ENCODE measurements around the gene AVPI1. TPM values are rescaled to one million over a fixed set of nuclear protein-coding genes. Genes with fewer than 3 reads are reported as not detected.

Gene AVPI1
- total RNA-seq, 2 donors from 2014 or later: 2.2 to 2.8 TPM

DNA sequence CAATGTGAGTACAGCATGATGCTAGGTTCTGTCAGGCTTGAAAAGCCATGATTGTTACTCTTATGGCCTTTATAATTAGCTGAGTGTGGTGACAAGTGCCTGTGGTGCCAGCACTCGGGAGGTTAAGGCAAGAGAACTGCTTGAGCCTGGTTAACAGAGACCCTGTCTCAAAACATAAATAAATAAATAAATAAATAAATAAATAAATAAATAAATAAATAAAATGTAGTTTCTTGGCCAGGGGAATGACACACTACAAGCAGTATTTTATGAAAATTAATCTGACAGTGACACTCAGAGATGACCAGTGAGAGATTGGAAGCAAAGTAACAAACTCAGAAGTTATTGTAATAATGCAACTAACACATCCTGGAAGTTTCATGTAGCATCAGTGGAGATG, 51.5 kb downstream of the AVPI1 start:
- H3K27ac Mint-ChIP-seq: no peak overlapping the region
- no peak for ATAC-seq
- H3K36me3 Mint-ChIP-seq: peaks cover 6% of the 10 kb centered on the region in 2 donors
- H3K9me3 Mint-ChIP-seq: no peaks in the 10 kb centered on the region
- DNase-seq (ENCODE audit: low spot score in 2 of 2): no peak

DNA sequence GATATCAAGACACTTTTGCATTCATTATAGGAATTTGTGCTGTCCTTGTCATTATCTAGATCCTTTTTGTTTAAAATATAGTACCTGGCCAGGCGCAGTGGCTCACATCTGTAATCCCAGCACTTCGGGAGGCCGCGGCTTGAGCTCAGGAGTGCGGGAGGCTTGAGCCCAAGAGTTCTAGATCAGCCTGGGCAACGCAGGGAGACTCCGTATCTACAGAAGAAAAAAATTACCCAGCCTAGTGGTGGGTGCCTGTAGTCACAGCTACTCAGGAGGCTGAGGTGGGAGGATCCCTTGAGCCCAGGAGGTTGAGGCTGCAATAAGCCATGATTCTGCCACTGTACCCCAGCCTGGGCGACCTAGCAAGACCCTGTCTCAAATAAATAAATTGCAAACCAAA, 53.1 kb downstream of the AVPI1 start:
- DNase-seq (ENCODE audit: low spot score in 2 of 2): peak in 1 of 2 donors; percentile 14
- Mint-ChIP-seq H3K27ac (peak overlapping the region; percentile 87 to 96), H3K9me3 (no peaks in the 10 kb centered on the region), H3K36me3 (peaks cover 6% of the 10 kb centered on the region in 2 donors)
- peak; percentile 31 to 42 for ATAC-seq

DNA sequence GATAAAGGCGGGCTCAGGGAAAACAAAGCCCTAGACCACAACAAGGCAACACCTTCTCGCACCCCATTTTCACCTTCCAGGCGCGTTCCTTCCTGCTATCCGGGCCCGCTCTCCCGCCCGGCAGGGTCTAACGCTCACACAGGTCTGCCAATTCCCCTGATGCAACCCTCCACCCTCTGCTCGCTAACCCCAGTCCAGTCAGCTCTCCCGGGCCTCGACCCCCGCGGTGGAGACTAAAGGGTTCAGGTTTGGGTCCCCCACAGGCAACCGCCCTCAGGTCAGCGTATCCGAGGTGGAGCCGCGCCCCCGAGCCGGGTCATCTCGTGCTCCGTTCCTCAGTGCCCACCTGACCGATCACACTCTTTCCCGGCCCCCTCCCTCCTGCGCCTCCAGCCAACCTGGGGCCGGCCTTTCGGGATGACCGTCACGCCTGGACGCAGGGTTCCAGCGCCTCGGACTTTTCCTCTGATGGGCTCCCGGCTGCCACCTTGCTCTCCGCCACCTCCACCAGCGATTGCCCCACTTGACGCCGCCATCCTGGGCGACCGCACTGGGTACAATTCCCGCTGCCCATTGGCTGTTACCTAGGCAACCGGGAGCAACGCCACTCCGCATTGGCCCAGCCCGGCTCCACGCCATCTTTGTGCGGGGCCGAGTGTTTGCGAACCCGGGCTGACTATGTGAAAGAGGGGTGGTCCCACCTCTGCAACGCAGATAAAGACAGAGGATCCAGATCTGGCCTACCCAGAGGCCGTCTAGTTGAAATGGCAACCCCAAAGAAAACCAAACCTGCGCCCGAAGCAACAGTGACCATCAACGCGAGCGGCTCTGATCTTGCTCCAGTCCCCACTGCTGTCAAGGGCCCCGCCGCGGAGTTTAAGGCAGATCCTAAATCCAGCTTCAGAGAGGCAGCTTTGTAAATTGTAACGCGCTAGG, 53.8 kb downstream of the AVPI1 start, which contains the start of gene MORN4:
Gene MORN4, minus strand, starts transcription at position 552 of the 936 bp plus-strand sequence. CDS start 13,847 bp downstream, outside the sequence.
- peaks cover 6% of the 10 kb centered on the region in 2 donors for H3K36me3 Mint-ChIP-seq
- ATAC-seq: peak; percentile 99
- DNase-seq (ENCODE audit: low spot score in 2 of 2): peak; percentile 89 to 95
- no peaks in the 10 kb centered on the region for H3K9me3 Mint-ChIP-seq
- peak within 1 kb of the TSS; percentile 87 to 96 for H3K27ac Mint-ChIP-seq

DNA sequence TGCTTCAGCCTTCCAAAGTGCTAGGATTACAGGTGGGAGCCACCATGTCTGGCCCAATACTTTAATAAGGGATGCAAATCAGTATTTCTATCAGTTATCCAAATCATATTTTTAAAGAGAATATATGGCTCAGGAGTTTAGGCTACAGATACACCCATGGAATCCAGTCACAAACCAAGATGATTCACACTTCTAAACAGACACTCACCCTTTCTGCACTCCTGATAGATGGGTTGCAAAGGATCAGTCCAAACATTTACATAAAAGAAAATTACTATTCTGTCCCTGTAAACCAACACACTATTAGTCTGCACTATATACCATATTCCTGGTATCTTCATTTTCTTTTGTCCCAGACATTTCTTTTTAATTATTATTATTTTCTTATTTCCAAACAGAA, 55.9 kb downstream of the AVPI1 start:
- no peak for ATAC-seq
- no peak overlapping the region for H3K27ac Mint-ChIP-seq
- H3K36me3 Mint-ChIP-seq: peaks cover 6% of the 10 kb centered on the region in 2 donors
- H3K9me3 Mint-ChIP-seq: no peaks in the 10 kb centered on the region
- no peak for DNase-seq (ENCODE audit: low spot score in 2 of 2)

DNA sequence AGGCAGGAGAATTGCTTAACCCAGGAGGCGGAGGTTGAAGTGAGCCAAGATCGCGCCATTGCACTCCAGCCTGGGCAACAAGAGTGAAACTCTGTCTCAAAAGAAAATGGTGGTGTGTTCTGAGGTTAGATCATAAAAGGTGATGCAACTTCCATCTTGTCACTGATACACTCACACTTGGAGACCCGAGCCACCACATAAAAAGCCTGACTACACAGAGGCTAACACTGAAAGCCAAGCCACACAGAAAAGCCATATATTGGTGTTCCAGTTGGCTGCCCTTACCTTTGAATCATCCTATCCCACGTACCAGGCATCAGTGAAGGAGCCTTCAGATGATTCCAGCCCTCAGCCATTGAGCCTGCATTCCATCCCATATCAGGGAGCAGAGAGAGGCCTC, 57.8 kb downstream of the AVPI1 start:
- Mint-ChIP-seq H3K9me3 (no peaks in the 10 kb centered on the region), H3K36me3 (peaks cover 6% of the 10 kb centered on the region in 2 donors), H3K27ac (no peak overlapping the region)
- ATAC-seq (no peak), DNase-seq (ENCODE audit: low spot score in 2 of 2) (no peak)

DNA sequence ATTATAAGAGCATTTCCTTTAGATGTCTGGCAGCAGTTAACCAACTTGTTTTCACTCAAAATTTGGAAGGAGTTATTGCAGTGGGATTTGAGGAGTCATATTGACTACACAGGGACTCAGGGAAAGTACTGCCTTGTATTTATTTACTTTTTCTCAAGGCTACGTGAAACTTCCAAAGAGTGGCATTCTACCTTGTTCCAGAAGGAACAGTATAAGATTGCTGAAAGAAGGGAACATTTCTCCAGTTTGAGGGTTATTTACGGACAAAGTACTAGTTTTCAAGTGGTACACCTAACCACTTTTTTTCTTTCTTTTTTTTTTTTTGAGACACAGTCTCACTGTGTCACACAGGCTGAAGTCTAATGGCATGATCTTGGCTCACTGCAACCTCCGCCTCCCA, 58.8 kb downstream of the AVPI1 start:
- Mint-ChIP-seq H3K27ac (no peak overlapping the region), H3K9me3 (no peaks in the 10 kb centered on the region), H3K36me3 (peaks cover 3% of the 10 kb centered on the region in 2 donors)
- no peak for ATAC-seq
- no peak for DNase-seq (ENCODE audit: low spot score in 2 of 2)

DNA sequence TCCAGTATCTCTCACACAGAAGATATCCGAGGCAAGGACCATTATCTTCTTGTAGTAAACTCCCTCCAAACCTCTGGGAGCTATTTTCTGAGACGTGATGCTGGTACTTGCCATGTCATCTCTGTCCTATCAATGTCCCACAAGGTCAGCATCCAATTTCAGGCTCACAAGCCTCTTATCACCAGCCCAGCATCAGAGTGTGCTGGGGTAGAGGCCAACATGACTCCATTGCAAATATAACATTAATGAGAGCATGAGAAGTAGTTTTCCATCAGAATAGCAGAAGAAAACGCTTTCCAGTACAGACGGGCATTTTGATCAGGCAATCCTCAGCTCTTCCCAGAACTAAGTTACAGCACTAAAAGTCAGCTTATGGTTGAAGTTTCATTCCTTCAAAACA, 59.3 kb downstream of the AVPI1 start:
- H3K9me3 Mint-ChIP-seq: no peaks in the 10 kb centered on the region
- DNase-seq (ENCODE audit: low spot score in 2 of 2) (no peak), ATAC-seq (no peak)
- no peaks in the 10 kb centered on the region for H3K36me3 Mint-ChIP-seq
- no peak overlapping the region for H3K27ac Mint-ChIP-seq

Other genes starting within 250 kb of the AVPI1 start
- gene EXOSC1, start 241.2 kb downstream of the AVPI1 start, total RNA-seq: 10 to 100 TPM; 41.3 to 58.0 TPM
- gene ZDHHC16, start 241.1 kb downstream of the AVPI1 start, total RNA-seq: 10 to 100 TPM; 25.4 to 45.0 TPM
- gene MMS19, start 188.8 kb downstream of the AVPI1 start, total RNA-seq: 100 to 1,000 TPM in 1 of 2 donors, 10 to 100 TPM in 1; 74.2 to 125 TPM
- 1 to 10 TPM; 1.9 to 3.5 TPM for gene UBTD1, start 188.3 kb downstream of the AVPI1 start, total RNA-seq
- under 1 TPM; 0.25 to 0.39 TPM for gene ANKRD2, start 114.5 kb downstream of the AVPI1 start, total RNA-seq
- gene HOGA1, start 102.9 kb downstream of the AVPI1 start, total RNA-seq: not detected
- gene C10orf62, start 97.5 kb downstream of the AVPI1 start, total RNA-seq: not detected
- gene MORN4, start 53.7 kb downstream of the AVPI1 start, total RNA-seq: 1 to 10 TPM; 1.1 to 6.0 TPM
- gene PI4K2A, start 46.6 kb downstream of the AVPI1 start, total RNA-seq: 10 to 100 TPM in 1 of 2 donors, 1 to 10 TPM in 1; 9.7 to 13.6 TPM
- 1 to 10 TPM in 1 of 2 donors, under 1 TPM in 1; 0.57 to 7.1 TPM for gene MARVELD1, start 26.5 kb upstream of the AVPI1 start, total RNA-seq
- 10 to 100 TPM; 28.0 to 29.3 TPM for gene ZFYVE27, start 49.9 kb upstream of the AVPI1 start, total RNA-seq
- not detected for gene SFRP5, start 84.8 kb upstream of the AVPI1 start, total RNA-seq
- under 1 TPM; 0.41 to 0.88 TPM for gene GOLGA7B, start 162.6 kb upstream of the AVPI1 start, total RNA-seq

Data from activated naive CD4-positive, alpha-beta T cell treated with anti-CD3 and anti-CD28 coated beads, Interleukin-2, amount 50 U/mL, for 72 hours (primary cell).